KMS-11 (cell line): ENCODE data around the gene ZNF3.

ENCODE experiments used
- H2AFZ ChIP-seq: fragments of 200-600 bp; sonication (generic); 2 replicates; pipeline ENCODE4 v1.6.1; 2016; ENCODE audit warnings: antibody characterized with exemption, mixed run types, low read depth
- H3K27ac ChIP-seq: fragments of 200-600 bp; sonication (generic); 2 replicates; pipeline ENCODE4 v1.6.1; 2016; ENCODE audit warnings: mild to moderate bottlenecking, mixed run types
- H3K27me3 ChIP-seq: fragments of 200-600 bp; sonication (generic); 2 replicates; pipeline ENCODE4 v1.6.1; 2017; ENCODE audit warnings: mild to moderate bottlenecking, low read depth, mixed run types, moderate library complexity; ENCODE audit not compliant: insufficient read depth
- H3K36me3 ChIP-seq: fragments of 200-600 bp; sonication (generic); 2 replicates; pipeline ENCODE4 v1.6.1; 2017; ENCODE audit warnings: mild to moderate bottlenecking, mixed run types; ENCODE audit not compliant: insufficient read depth
- H3K4me1 ChIP-seq: fragments of 200-600 bp; sonication (generic); 2 replicates; pipeline ENCODE4 v1.6.1; 2016; ENCODE audit warnings: mild to moderate bottlenecking, low read depth, mixed run types; ENCODE audit not compliant: poor library complexity, severe bottlenecking
- H3K4me2 ChIP-seq: fragments of 200-600 bp; sonication (generic); 2 replicates; pipeline ENCODE4 v1.7.0; 2016; ENCODE audit warnings: mild to moderate bottlenecking, mixed run types
- H3K4me3 ChIP-seq: fragments of 200-600 bp; sonication (generic); IDR thresholded peaks from 2 replicates; pipeline ENCODE4 v1.6.1; 2017; ENCODE audit warnings: low read depth, low read length, mixed read lengths; ENCODE audit not compliant: insufficient read depth
- H3K79me2 ChIP-seq: fragments of 200-600 bp; sonication (generic); 2 replicates; pipeline ENCODE4 v1.6.1; 2016; ENCODE audit warnings: low read depth, mixed run types; ENCODE audit not compliant: insufficient read depth
- H3K9ac ChIP-seq: fragments of 200-600 bp; sonication (generic); 2 replicates; pipeline ENCODE4 v1.6.1; 2016; ENCODE audit warnings: mild to moderate bottlenecking, mixed run types
- H4K20me1 ChIP-seq: fragments of 200-600 bp; sonication (generic); 2 replicates; pipeline ENCODE4 v1.6.1; 2016; ENCODE audit warnings: mild to moderate bottlenecking, mixed run types; ENCODE audit not compliant: insufficient read depth
- CTCF ChIP-seq: fragments of 200-600 bp; sonication (generic); conservative IDR thresholded peaks from 2 replicates; pipeline ENCODE4 v1.6.1; 2017; ENCODE audit warnings: low read depth, mild to moderate bottlenecking, antibody characterized with exemption, low read length, moderate library complexity, mixed read lengths

The ZNF3 gene

DNA sequence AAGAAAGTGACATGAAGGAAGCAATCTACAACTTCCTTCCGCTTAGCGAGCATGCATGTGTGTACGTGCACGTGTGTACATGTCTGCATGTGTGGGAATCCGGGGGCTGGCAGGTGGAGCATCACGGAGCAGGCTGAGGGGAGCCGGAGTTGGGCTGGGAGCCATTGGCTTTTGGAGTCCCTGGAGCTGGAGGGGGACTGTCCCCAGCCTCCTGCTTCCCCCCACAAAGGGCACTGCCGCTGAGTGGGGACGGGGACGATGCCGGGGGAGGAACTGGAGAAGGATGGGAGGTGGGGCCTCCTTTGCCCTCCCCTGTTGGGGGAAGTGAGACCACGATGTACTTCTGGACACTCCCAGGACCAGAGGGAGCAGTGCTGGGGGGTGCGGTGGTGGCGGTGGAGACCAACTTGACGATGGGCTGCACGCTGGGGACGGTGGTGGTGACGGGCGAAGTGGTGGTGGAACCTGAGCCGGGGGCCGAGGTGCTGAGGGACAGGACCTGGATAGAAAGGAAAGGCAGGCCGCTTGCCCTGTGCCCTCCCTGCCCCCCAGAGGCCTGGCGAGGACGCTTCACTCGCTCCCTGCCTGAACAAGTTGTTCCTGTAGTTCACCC, 25.7 kb upstream of the ZNF3 start:
- Histone ChIP-seq H3K27ac (no peak overlapping the region), H3K27me3 (no peaks in the 10 kb centered on the region), H3K4me3 (no peak overlapping the region), H3K36me3 (no peaks in the 10 kb centered on the region; the same call in 1 of the 2 replicates), H3K79me2 (0 out of 2 replicates have a peak, but pooled peaks cover 3% of the 10 kb centered on the region), H3K4me1 (peaks cover 5% of the 10 kb centered on the region), H2AFZ (no peak overlapping the region), H4K20me1 (no peaks in the 10 kb centered on the region), H3K9ac (no peak overlapping the region), H3K4me2 (no peak overlapping the region)
- no peak for TF ChIP-seq CTCF

DNA sequence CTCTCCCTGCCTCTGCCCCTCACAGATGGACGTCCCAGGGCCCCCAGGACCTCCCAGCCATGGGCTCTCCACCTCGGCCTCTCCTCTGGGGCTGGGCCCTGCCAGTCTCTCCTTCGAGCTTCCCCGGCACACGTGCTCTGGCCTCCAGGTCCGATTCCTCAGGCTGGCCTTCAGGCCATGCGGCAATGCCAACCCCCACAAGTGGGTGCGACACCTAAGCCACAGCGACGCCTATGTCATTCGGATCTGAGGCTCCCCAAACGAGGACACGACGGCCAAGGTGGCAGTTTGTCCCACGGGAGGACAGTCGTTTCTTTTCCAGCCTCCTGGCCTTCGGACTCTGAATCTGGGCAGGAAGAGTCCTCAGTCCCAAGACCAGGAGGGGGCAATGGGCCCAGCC, 25.1 kb upstream of the ZNF3 start:
- H3K4me2 ChIP-seq = no peak overlapping the region
- 0 out of 2 replicates have a peak, but pooled peaks cover 4% of the 10 kb centered on the region for H3K79me2 ChIP-seq
- peaks cover 7% of the 10 kb centered on the region for H3K4me1 ChIP-seq
- H3K9ac ChIP-seq = no peak overlapping the region
- H3K27ac ChIP-seq = no peak overlapping the region
- H3K4me3 ChIP-seq = no peak overlapping the region
- no peaks in the 10 kb centered on the region for H4K20me1 ChIP-seq
- no peak overlapping the region for H2AFZ ChIP-seq
- no peak for TF ChIP-seq CTCF
- H3K36me3 ChIP-seq = no peaks in the 10 kb centered on the region; the same call in 1 of the 2 replicates
- H3K27me3 ChIP-seq = no peaks in the 10 kb centered on the region

DNA sequence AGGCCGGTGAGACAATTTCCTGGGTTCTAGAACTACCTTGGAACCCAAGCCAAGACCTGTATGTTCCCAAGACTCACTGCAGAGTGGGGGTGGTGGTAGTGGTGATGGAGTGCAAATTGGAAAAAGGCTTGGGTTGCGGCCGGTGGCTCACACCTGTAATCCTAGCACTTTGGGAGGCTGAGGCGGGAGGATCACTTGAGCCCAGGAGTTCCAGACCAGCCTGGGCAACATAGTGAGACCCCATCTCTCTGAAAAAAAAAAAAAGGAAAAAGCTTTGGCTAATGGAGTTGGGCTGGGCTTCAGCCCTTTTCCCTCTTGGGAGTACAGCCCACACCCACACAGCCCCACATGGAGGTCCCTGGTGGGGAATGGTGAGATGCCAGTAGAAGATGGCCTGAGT, 24.0 kb upstream of the ZNF3 start:
- Histone ChIP-seq H4K20me1 (no peaks in the 10 kb centered on the region), H3K27ac (no peak overlapping the region), H3K4me2 (no peak overlapping the region), H3K4me3 (no peak overlapping the region), H3K27me3 (no peaks in the 10 kb centered on the region), H3K79me2 (peaks cover 10% of the 10 kb centered on the region), H3K9ac (no peak overlapping the region), H2AFZ (no peak overlapping the region), H3K36me3 (no peaks in the 10 kb centered on the region; the same call in 1 of the 2 replicates), H3K4me1 (peaks cover 7% of the 10 kb centered on the region)
- no peak for TF ChIP-seq CTCF

GRCh38 chr7:100102950-100103840, 21.7 kb upstream of the ZNF3 start:
- Histone ChIP-seq H3K4me3 (no peak overlapping the region), H3K36me3 (peaks cover 16% of the 10 kb centered on the region; the same call in 1 of the 2 replicates)

More at GRCh38 chr7:100102950-100103840, 21.7 kb upstream of the ZNF3 start:
- H4K20me1 ChIP-seq = 0 out of 2 replicates have a peak, but pooled peaks cover 5% of the 10 kb centered on the region
- H2AFZ ChIP-seq = no peak overlapping the region
- no peak overlapping the region for H3K9ac ChIP-seq
- peak overlapping the region; percentile 75; the same call in 1 of the 2 replicates for H3K4me2 ChIP-seq
- peaks cover 14% of the 10 kb centered on the region for H3K4me1 ChIP-seq
- no peak for TF ChIP-seq CTCF
- H3K27me3 ChIP-seq = no peaks in the 10 kb centered on the region
- peaks cover 34% of the 10 kb centered on the region for H3K79me2 ChIP-seq
- H3K27ac ChIP-seq = no peak overlapping the region
